K562 (cell line): ENCODE data around the gene AGPAT2. TPM values are rescaled to one million over a fixed set of nuclear protein-coding genes. Genes with fewer than 3 reads are reported as not detected.
A peak's percentile ranks its signal among the peaks of the same experiment; 100 is the strongest.

Experiments used
- CBFA2T3 ChIP-seq: fragments of 450-650 bp; IDR thresholded peaks from 2 replicates; pipeline ENCODE4 v1.6.1; 2017
- CHCHD3 ChIP-seq: fragments of 250-450 bp; sonication (Bioruptor Pico); IDR thresholded peaks from 2 replicates; pipeline ENCODE4 v2.1.2; 2022; ENCODE audit warnings: mild to moderate bottlenecking
- CHD1 ChIP-seq: fragments of 200-600 bp; sonication (generic); IDR thresholded peaks from one replicate; pipeline ENCODE4 v1.6.1; 2012; ENCODE audit warnings: mild to moderate bottlenecking, moderate library complexity, low read length, inconsistent platforms
- CHD4 ChIP-seq: fragments of 200-600 bp; sonication (generic); IDR thresholded peaks from 3 replicates; pipeline ENCODE4 v1.6.1; 2012; ENCODE audit warnings: low read depth, mild to moderate bottlenecking, mixed read lengths, low read length, inconsistent platforms; ENCODE audit not compliant: insufficient read depth, insufficient replicate concordance, poor library complexity, severe bottlenecking
- CREM ChIP-seq: IDR thresholded peaks from 2 replicates; pipeline ENCODE4 v1.6.1; 2014; ENCODE audit warnings: antibody characterized with exemption, low read depth
- ETS2 ChIP-seq: IDR thresholded peaks from 2 replicates; pipeline ENCODE4 v1.6.1; 2016; ENCODE audit warnings: borderline replicate concordance, missing genetic modification characterization, mild to moderate bottlenecking, moderate library complexity, missing compliant biosample characterization; ENCODE audit not compliant: poor library complexity, severe bottlenecking
- KDM2B ChIP-seq: fragments of 250-450 bp; sonication (Bioruptor Pico); IDR thresholded peaks from 2 replicates; pipeline ENCODE4 v1.8.0; 2021; ENCODE audit warnings: mild to moderate bottlenecking, moderate library complexity
- LARP7 ChIP-seq: fragments of 450-650 bp; IDR thresholded peaks from 2 replicates; pipeline ENCODE4 v1.6.1; 2016
- MCM3 ChIP-seq: fragments of 450-650 bp; IDR thresholded peaks from 2 replicates; pipeline ENCODE4 v1.6.1; 2016
- MYNN ChIP-seq, 2 experiments: sonication (generic); formaldehyde crosslinking in 1 of 2; IDR thresholded peaks; 2 replicates each; pipeline versions ENCODE4 v1.5.0 to v1.6.1; 2016 to 2020; ENCODE audit warnings: antibody characterized with exemption in 1 of 2, missing genetic modification reagents in 1 of 2
- NONO ChIP-seq, 2 experiments: fragments of 200-400 bp in 1 of 2; fragments of 450-650 bp in 1 of 2; formaldehyde crosslinking in 1 of 2; IDR thresholded peaks; 2 replicates each; pipeline ENCODE4 v1.6.1; 2017; ENCODE audit warnings: low read depth in 2 of 2, mild to moderate bottlenecking in 2 of 2, moderate library complexity in 2 of 2, low read length in 1 of 2
- PHF20 ChIP-seq: fragments of 450-650 bp; IDR thresholded peaks from 2 replicates; pipeline ENCODE4 v1.6.1; 2018; ENCODE audit not compliant: partially characterized antibody
- SIRT6 ChIP-seq: IDR thresholded peaks from one replicate; pipeline ENCODE4 v1.6.1; 2012; ENCODE audit warnings: low read depth, mild to moderate bottlenecking, control low read depth, inconsistent platforms, low read length, moderate library complexity
- SP2 ChIP-seq: IDR thresholded peaks from 2 replicates; pipeline ENCODE4 v1.6.1; 2011; ENCODE audit warnings: mild to moderate bottlenecking, low read depth, low read length, moderate library complexity; ENCODE audit not compliant: poor library complexity, severe bottlenecking; ENCODE audit errors: extremely low read depth
- SRSF1 ChIP-seq: fragments of 200-400 bp; formaldehyde crosslinking; IDR thresholded peaks from 2 replicates; pipeline ENCODE4 v1.6.1; 2017; ENCODE audit warnings: mild to moderate bottlenecking, low read depth, low read length, moderate library complexity
- TFAM ChIP-seq: fragments of 250-450 bp; sonication (Bioruptor Pico); conservative IDR thresholded peaks from 2 replicates; pipeline ENCODE4 v1.5.0; 2021; ENCODE audit warnings: mild to moderate bottlenecking, moderate library complexity
- U2AF2 ChIP-seq: fragments of 200-400 bp; formaldehyde crosslinking; optimal IDR thresholded peaks from 2 replicates; pipeline ENCODE3; 2017; ENCODE audit warnings: low read depth, mild to moderate bottlenecking, low read length
- ZFP30 ChIP-seq: fragments of 250-450 bp; sonication (Bioruptor Pico); IDR thresholded peaks from 2 replicates; pipeline ENCODE4 v1.8.0; 2022; ENCODE audit warnings: moderate library complexity, mild to moderate bottlenecking, inconsistent platforms, borderline replicate concordance
- ZNF165 ChIP-seq: fragments of 250-450 bp; sonication (Bioruptor Pico); IDR thresholded peaks from 2 replicates; pipeline ENCODE4 v1.4.0; 2020; ENCODE audit warnings: borderline replicate concordance
- ZNF717 ChIP-seq: fragments of 250-450 bp; sonication (Bioruptor Pico); IDR thresholded peaks from 2 replicates; pipeline ENCODE4 v1.5.0; 2021
- ZNF76 ChIP-seq: fragments of 250-450 bp; sonication (Bioruptor Pico); IDR thresholded peaks from 2 replicates; pipeline ENCODE4 v1.4.0; 2020; ENCODE audit warnings: mild to moderate bottlenecking, moderate library complexity, borderline replicate concordance
- ZSCAN29 ChIP-seq: fragments of 450-650 bp; IDR thresholded peaks from 2 replicates; pipeline ENCODE4 v1.6.1; 2017
- polyA plus RNA-seq, 8 experiments: library from polyadenylated mRNA; depleted of rRNA in 4 of 8; stranded (reverse) in 5 of 8; unstranded in 3 of 8; fragments of >200 nt; fragmentation: Nextera tagmentation in 2 of 8; fragmentation: Illumina TruSeq in 1 of 8; extraction: Ambion mirVana in 2 of 8; extraction: Trizol in 1 of 8; gene quantifications; 2 replicates each; pipeline versions ENCODE4 v1.2.1 to v1.2.3, GENCODE V29; 2011 to 2014; ENCODE audit warnings: inconsistent platforms in 1 of 8, missing spikeins in 1 of 8
- total RNA-seq, 7 experiments: library from RNA; depleted of rRNA in 6 of 7; stranded (reverse); fragments of >200 nt in 6 of 7; fragmentation: Illumina TruSeq in 2 of 7; extraction: Trizol in 2 of 7; gene quantifications; 2 replicates each; pipeline versions ENCODE4 v1.2.1 to v1.2.3, GENCODE V29; 2011 to 2021; ENCODE audit warnings: low replicate concordance in 1 of 7
- TF ChIP-seq, protein P1 (sequence below), 2 experiments: fragments of 200-800 bp in 1 of 2; sonication (Bioruptor generic) in 1 of 2; sonication (generic) in 1 of 2; formaldehyde crosslinking in 1 of 2; IDR thresholded peaks in 1 of 2; conservative IDR thresholded peaks in 1 of 2; 2 replicates each; pipeline versions ENCODE4 v1.5.0 to v1.6.1; 2016 to 2020; ENCODE audit warnings: missing compliant biosample characterization in 1 of 2, missing genetic modification characterization in 1 of 2, missing genetic modification reagents in 1 of 2
- TF ChIP-seq, protein P2 (sequence below): fragments of 450-650 bp; formaldehyde crosslinking; IDR thresholded peaks from 2 replicates; pipeline ENCODE4 v1.4.0; 2022; ENCODE audit warnings: mild to moderate bottlenecking, moderate library complexity
- TF ChIP-seq, protein P3 (sequence below): fragments of 250-450 bp; sonication (Bioruptor Pico); IDR thresholded peaks from 2 replicates; pipeline ENCODE4 v1.8.0; 2022; ENCODE audit warnings: moderate library complexity, mild to moderate bottlenecking, inconsistent platforms
- TF ChIP-seq, protein P4 (sequence below): fragments of 450-650 bp; conservative IDR thresholded peaks from 2 replicates; pipeline ENCODE4 v1.6.1; 2016; ENCODE audit warnings: missing genetic modification characterization, low read depth, mild to moderate bottlenecking, control low read depth, missing compliant biosample characterization

Gene AGPAT2
- total and polyA plus RNA-seq, 9 of the 15 experiments (the other 6 are each of a cell fraction or from before 2014, with no cell fraction given): 0.13 to 54.5 (median 23.9) TPM

DNA sequence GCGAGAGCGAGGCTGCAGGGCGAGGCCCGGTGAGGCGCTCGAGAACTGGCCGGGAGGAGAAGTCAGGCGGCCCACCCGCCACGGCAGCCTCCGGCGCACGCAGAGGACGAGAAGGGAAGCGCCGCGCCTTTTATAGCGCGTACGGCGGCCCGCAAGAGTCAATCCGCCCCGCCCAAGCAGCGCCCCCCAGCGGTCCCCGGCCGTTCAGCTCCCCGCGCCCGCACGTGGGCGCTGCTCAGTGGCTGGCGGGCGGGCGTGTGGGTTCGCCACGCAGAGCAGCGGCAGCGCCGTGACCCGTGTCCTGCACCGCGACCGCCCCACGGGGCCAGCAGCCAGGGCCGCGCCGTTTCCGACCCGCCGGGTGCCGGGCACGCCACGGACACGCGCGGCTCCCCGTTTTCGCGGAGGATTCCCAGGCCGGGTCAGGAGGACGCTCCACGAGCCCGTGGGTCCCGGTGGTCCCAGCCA, 40.9 kb upstream of the AGPAT2 start (continued):
- TF ChIP-seq ZNF76 (CRISPR knock-in tag) (peak; percentile 45; the same call in 1 of the 2 replicates), CHCHD3 (CRISPR knock-in tag) (peak; percentile 66; the same call in 1 of the 2 replicates), PHF20 (peak; percentile 73), SRSF1 (0 out of 2 replicates have a peak, but pooled peaks have one; percentile 78), CBFA2T3 (0 out of 2 replicates have a peak, but pooled peaks have one; percentile 6), ZNF165 (no peak), TFAM (no peak), CREM (peak; percentile 99), LARP7 (no peak), ETS2 (tag) (no peak), NONO (IDR thresholded peaks at IDR 0.05; ENCODE audit: low read depth in 2 of 2, low read length in 1 of 2) (peak; percentile 96 to 100), MCM3 (no peak), CHD4 (no peak), U2AF2 (no peak), ZNF717 (no peak), SP2 (no peak), ZFP30 (CRISPR knock-in tag) (no peak), ZSCAN29 (0 out of 2 replicates have a peak, but pooled peaks have one; percentile 43), MYNN (IDR thresholded peaks at IDR 0.05) (peak; percentile 28; the same call in 1 of the 2 replicates), MYNN (CRISPR knock-in tag; IDR thresholded peaks at IDR 0.05) (no peak), SIRT6 (no peak), CHD1 (no peak), KDM2B (CRISPR knock-in tag) (peak; percentile 67; the same call in 1 of the 2 replicates)
- TF ChIP-seq, protein P1, sequence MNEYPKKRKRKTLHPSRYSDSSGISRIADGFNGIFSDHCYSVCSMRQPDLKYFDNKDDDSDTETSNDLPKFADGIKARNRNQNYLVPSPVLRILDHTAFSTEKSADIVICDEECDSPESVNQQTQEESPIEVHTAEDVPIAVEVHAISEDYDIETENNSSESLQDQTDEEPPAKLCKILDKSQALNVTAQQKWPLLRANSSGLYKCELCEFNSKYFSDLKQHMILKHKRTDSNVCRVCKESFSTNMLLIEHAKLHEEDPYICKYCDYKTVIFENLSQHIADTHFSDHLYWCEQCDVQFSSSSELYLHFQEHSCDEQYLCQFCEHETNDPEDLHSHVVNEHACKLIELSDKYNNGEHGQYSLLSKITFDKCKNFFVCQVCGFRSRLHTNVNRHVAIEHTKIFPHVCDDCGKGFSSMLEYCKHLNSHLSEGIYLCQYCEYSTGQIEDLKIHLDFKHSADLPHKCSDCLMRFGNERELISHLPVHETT (CRISPR knock-in tag; conservative IDR thresholded peaks at IDR 0.05 in 1 of 2, IDR thresholded peaks at IDR 0.05 in 1 of 2): peak in 1 of 2 experiments; percentile 73; a peak in 2 of 4 replicates
- TF ChIP-seq, protein P2, sequence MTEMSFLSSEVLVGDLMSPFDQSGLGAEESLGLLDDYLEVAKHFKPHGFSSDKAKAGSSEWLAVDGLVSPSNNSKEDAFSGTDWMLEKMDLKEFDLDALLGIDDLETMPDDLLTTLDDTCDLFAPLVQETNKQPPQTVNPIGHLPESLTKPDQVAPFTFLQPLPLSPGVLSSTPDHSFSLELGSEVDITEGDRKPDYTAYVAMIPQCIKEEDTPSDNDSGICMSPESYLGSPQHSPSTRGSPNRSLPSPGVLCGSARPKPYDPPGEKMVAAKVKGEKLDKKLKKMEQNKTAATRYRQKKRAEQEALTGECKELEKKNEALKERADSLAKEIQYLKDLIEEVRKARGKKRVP (CRISPR knock-in tag): no peak
- TF ChIP-seq, protein P3, sequence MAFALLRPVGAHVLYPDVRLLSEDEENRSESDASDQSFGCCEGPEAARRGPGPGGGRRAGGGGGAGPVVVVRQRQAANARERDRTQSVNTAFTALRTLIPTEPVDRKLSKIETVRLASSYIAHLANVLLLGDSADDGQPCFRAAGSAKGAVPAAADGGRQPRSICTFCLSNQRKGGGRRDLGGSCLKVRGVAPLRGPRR: no peak
- TF ChIP-seq, protein P4, sequence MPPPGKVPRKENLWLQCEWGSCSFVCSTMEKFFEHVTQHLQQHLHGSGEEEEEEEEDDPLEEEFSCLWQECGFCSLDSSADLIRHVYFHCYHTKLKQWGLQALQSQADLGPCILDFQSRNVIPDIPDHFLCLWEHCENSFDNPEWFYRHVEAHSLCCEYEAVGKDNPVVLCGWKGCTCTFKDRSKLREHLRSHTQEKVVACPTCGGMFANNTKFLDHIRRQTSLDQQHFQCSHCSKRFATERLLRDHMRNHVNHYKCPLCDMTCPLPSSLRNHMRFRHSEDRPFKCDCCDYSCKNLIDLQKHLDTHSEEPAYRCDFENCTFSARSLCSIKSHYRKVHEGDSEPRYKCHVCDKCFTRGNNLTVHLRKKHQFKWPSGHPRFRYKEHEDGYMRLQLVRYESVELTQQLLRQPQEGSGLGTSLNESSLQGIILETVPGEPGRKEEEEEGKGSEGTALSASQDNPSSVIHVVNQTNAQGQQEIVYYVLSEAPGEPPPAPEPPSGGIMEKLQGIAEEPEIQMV (tag): peak; percentile 73
